Activated T-helper 17 cell treated with anti-CD3 and anti-CD28 coated beads, Interleukin-2, amount 50 U/mL, for 72 hours (primary cell): ENCODE data around the gene PTPRN2. TPM values are rescaled to one million over a fixed set of nuclear protein-coding genes. Genes with fewer than 3 reads are reported as not detected.

ENCODE experiments used
- ATAC-seq: fragments of 150-1000 bp; cut with Tn5 transposase; replicated peaks from 2 replicates; pipeline ENCODE4 v1.10.0; 2021; ENCODE audit warnings: mild to moderate bottlenecking, moderate library complexity
- H3K27ac Mint-ChIP-seq: one replicate; pipeline ENCODE4 v1.8.0; 2022; ENCODE audit warnings: mixed read lengths
- H3K27me3 Mint-ChIP-seq: one replicate; pipeline ENCODE4 v1.8.0; 2022; ENCODE audit warnings: mixed read lengths
- H3K36me3 Mint-ChIP-seq: one replicate; pipeline ENCODE4 v1.8.0; 2022; ENCODE audit warnings: low read depth, mild to moderate bottlenecking, mixed read lengths
- H3K4me1 Mint-ChIP-seq: one replicate; pipeline ENCODE4 v1.8.0; 2022; ENCODE audit warnings: mixed read lengths
- H3K4me3 Mint-ChIP-seq: one replicate; pipeline ENCODE4 v1.8.0; 2022; ENCODE audit warnings: mild to moderate bottlenecking, mixed read lengths
- H3K9me3 Mint-ChIP-seq: one replicate; pipeline ENCODE4 v1.8.0; 2022; ENCODE audit warnings: mixed read lengths
- total RNA-seq, 2 donors: library from RNA; stranded (reverse); gene quantifications; one replicate each; pipeline ENCODE4 v1.2.3, GENCODE V29; 2022

Gene PTPRN2
- total RNA-seq, 2 donors from 2014 or later: 0.48 to 1.4 TPM

DNA sequence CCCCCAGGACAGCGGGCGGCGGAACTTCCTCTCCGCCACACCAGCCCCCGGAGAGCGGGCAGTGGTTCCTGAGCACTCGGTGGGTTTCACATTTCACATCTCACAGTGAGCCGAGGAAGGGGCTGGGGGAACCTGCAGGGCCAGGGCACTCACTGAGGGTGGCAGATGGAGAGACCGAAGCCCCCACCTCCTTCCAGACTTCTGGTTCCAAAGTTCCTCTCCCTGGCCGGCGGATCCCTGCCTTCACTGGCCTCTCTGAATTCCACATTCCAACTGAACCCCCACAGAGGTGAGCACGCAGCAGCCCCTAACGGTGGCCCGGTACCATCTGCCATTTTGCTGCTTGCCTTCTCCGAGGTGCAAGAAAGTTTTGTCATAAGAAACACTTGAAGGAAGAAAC, 461.0 kb downstream of the PTPRN2 start:
- H3K27me3 Mint-ChIP-seq: no peaks in the 10 kb centered on the region
- no peaks in the 10 kb centered on the region for H3K36me3 Mint-ChIP-seq
- no peaks in the 10 kb centered on the region for H3K9me3 Mint-ChIP-seq
- no peak overlapping the region for H3K4me3 Mint-ChIP-seq
- no peak for ATAC-seq
- no peaks in the 10 kb centered on the region for H3K4me1 Mint-ChIP-seq
- no peak overlapping the region for H3K27ac Mint-ChIP-seq

GRCh38 chr7:158125721-158126120, 461.9 kb downstream of the PTPRN2 start:
- no peak for ATAC-seq
- no peaks in the 10 kb centered on the region for H3K36me3 Mint-ChIP-seq
- no peak overlapping the region for H3K4me3 Mint-ChIP-seq
- H3K9me3 Mint-ChIP-seq: no peaks in the 10 kb centered on the region
- H3K27me3 Mint-ChIP-seq: peaks cover 3% of the 10 kb centered on the region
- no peak overlapping the region for H3K27ac Mint-ChIP-seq
- no peaks in the 10 kb centered on the region for H3K4me1 Mint-ChIP-seq

GRCh38 chr7:158125091-158125490, 462.5 kb downstream of the PTPRN2 start:
- Mint-ChIP-seq H3K27me3 (peaks cover 3% of the 10 kb centered on the region), H3K27ac (no peak overlapping the region), H3K4me1 (no peaks in the 10 kb centered on the region), H3K9me3 (peaks cover under 1% of the 10 kb centered on the region), H3K36me3 (no peaks in the 10 kb centered on the region), H3K4me3 (no peak overlapping the region)
- ATAC-seq: no peak

- Mint-ChIP-seq H3K4me3 (no peak overlapping the region), H3K36me3 (no peaks in the 10 kb centered on the region), H3K9me3 (peaks cover 5% of the 10 kb centered on the region), H3K4me1 (no peaks in the 10 kb centered on the region), H3K27me3 (peaks cover 3% of the 10 kb centered on the region), H3K27ac (no peak overlapping the region)
- ATAC-seq: no peak
Observed at GRCh38 chr7:158124671-158125079, 462.9 kb downstream of the PTPRN2 start.

DNA sequence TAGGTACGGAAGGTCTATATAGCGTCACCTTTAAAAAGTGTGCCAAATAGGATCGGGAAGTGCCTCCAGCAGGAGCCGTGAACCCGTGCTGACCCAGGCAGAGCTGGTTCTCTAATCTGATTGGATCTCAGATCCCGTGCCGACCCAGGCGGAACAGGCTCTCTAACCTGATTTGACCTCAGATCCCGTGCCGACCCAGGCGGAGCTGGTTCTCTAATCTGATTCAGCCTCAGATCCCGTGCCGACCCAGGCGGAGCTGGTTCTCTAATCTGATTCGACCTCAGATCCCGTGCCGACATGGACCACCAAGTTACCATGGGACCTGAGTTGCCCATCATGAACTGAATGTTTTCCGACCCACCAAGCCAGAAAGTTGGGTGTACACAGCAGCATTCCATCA, 463.9 kb downstream of the PTPRN2 start:
- Mint-ChIP-seq H3K9me3 (peaks cover 11% of the 10 kb centered on the region), H3K27me3 (peaks cover 3% of the 10 kb centered on the region), H3K27ac (no peak overlapping the region), H3K4me3 (no peak overlapping the region), H3K36me3 (no peaks in the 10 kb centered on the region), H3K4me1 (no peaks in the 10 kb centered on the region)
- ATAC-seq: no peak

GRCh38 chr7:158123214-158123613, 464.4 kb downstream of the PTPRN2 start:
- H3K4me1 Mint-ChIP-seq: no peaks in the 10 kb centered on the region
- H3K4me3 Mint-ChIP-seq: no peak overlapping the region
- H3K27me3 Mint-ChIP-seq: peaks cover 3% of the 10 kb centered on the region
- peaks cover 11% of the 10 kb centered on the region for H3K9me3 Mint-ChIP-seq
- H3K27ac Mint-ChIP-seq: no peak overlapping the region
- H3K36me3 Mint-ChIP-seq: no peaks in the 10 kb centered on the region
- ATAC-seq: no peak

- Mint-ChIP-seq H3K36me3 (no peaks in the 10 kb centered on the region), H3K27me3 (peaks cover 3% of the 10 kb centered on the region), H3K9me3 (peaks cover 19% of the 10 kb centered on the region), H3K27ac (no peak overlapping the region), H3K4me1 (no peaks in the 10 kb centered on the region), H3K4me3 (no peak overlapping the region)
- no peak for ATAC-seq
Observed at GRCh38 chr7:158121441-158122045, 466.1 kb downstream of the PTPRN2 start.

- Mint-ChIP-seq H3K36me3 (no peaks in the 10 kb centered on the region), H3K4me1 (no peaks in the 10 kb centered on the region), H3K9me3 (peaks cover 19% of the 10 kb centered on the region), H3K27me3 (peaks cover 3% of the 10 kb centered on the region), H3K4me3 (no peak overlapping the region), H3K27ac (no peak overlapping the region)
- no peak for ATAC-seq
Observed at GRCh38 chr7:158120716-158121115, 466.9 kb downstream of the PTPRN2 start.

DNA sequence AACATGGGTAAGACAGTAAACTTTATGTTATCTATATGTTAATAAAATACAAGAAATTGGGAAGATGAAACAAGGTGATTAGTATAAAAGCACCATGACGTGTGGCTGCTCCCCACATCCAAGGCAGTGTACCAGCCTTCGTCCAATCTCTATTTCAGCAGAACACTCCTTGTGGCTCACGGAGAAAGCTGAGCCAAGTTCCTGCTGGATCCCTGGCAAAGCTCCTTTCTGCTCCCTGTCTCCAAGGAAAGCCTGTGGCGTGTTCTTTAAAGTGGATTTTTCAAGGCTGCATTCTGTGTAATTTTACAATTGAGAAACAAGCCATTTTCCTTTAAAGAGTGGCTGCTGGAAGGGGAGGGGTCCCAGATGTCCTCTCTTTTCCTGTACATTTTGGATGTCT, 467.3 kb downstream of the PTPRN2 start:
- Mint-ChIP-seq H3K36me3 (no peaks in the 10 kb centered on the region), H3K9me3 (peaks cover 19% of the 10 kb centered on the region), H3K27me3 (peaks cover 3% of the 10 kb centered on the region), H3K4me1 (no peaks in the 10 kb centered on the region), H3K27ac (no peak overlapping the region), H3K4me3 (no peak overlapping the region)
- no peak for ATAC-seq

- Mint-ChIP-seq H3K4me3 (no peak overlapping the region), H3K36me3 (no peaks in the 10 kb centered on the region)
Observed at GRCh38 chr7:158117341-158118222, 470.0 kb downstream of the PTPRN2 start.

GRCh38 chr7:158116235-158116634, 471.4 kb downstream of the PTPRN2 start:
- H3K9me3 Mint-ChIP-seq: peaks cover 36% of the 10 kb centered on the region
- no peak overlapping the region for H3K27ac Mint-ChIP-seq
- H3K27me3 Mint-ChIP-seq: no peaks in the 10 kb centered on the region
- no peak for ATAC-seq
- H3K36me3 Mint-ChIP-seq: no peaks in the 10 kb centered on the region
- no peaks in the 10 kb centered on the region for H3K4me1 Mint-ChIP-seq
- no peak overlapping the region for H3K4me3 Mint-ChIP-seq

More at GRCh38 chr7:158117341-158118222, 470.0 kb downstream of the PTPRN2 start:
- H3K4me1 Mint-ChIP-seq: no peaks in the 10 kb centered on the region
- H3K27ac Mint-ChIP-seq: no peak overlapping the region
- no peak for ATAC-seq
- peaks cover 3% of the 10 kb centered on the region for H3K27me3 Mint-ChIP-seq
- H3K9me3 Mint-ChIP-seq: peaks cover 36% of the 10 kb centered on the region

DNA sequence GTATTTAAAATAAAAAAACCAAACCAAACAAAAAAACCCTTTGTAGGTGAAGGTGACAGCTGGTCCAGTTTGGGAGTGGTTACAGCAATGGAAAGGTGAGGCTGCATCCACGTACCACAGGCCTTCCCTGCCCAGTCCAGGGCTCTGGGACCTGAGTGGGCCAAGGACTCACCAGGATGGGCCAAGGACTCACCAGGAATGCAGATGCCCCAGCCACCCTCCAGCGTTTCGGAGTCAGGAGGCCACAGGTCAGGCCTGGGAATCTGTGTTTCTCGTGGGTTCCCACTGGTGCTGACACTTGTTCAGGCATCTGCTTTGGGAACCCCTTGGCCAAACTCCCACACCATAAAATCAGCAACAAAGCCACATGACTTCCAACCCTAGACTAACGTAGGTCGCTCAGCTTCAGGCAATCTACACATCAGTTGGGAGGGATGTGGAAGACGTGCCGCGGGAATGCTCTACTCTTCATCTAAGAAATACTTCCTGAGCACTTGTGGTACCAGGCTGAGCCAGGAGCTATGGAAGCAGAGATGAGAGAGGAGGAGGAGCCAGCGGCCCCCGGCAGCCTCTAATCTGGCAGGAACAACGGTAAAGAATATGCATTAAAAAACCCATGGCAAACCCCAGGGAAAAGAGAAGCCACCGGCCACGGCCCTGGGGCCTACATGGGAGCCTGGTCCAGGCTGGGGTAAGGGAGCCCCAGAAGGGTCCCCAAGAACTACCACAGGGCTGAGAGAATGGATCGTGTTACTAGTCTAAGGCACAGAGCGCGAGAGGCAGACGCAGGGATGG, 473.4 kb downstream of the PTPRN2 start:
- Mint-ChIP-seq H3K27ac (no peak overlapping the region), H3K9me3 (peaks cover 32% of the 10 kb centered on the region), H3K4me1 (no peaks in the 10 kb centered on the region), H3K36me3 (no peaks in the 10 kb centered on the region), H3K27me3 (peaks cover 5% of the 10 kb centered on the region), H3K4me3 (no peak overlapping the region)
- no peak for ATAC-seq

DNA sequence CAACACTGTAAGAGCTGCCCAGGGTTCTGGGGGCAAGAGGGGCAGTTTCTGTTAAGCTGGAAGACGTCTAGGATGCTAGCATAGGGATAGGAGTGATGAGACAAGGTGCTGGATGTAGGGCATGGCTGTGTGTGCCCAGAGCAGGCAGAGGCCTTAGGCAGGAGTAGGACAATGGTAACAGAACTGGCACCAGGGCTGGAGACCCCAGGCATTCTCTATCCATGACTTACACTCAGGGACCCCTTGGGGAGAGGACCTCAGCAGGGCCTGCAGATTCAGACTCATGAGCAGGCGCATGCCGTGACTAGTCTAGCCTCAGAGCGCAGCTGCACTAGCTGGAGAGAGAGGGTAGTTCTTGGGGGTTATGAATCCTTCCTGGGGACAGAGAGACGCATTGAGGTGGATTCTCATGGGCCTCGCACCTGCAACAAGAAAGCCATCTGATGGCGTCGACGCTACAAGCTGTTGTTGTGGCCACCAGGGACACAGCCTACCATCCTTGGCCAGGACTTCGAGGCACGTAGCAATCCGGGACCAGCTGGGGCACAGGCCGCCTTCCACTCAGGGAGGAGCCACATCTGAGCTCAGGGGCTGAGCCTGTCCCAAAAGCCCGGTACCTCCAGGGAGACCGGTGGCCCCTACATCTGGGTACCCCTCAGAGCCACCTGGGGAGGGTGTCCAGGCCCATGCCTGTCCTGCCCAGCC, 474.1 kb downstream of the PTPRN2 start:
- Mint-ChIP-seq H3K9me3 (peaks cover 35% of the 10 kb centered on the region), H3K4me3 (no peak overlapping the region), H3K36me3 (no peaks in the 10 kb centered on the region)

More for the DNA sequence above, 474.1 kb downstream of the PTPRN2 start:
- peaks cover 5% of the 10 kb centered on the region for H3K27me3 Mint-ChIP-seq
- no peak overlapping the region for H3K27ac Mint-ChIP-seq
- no peak for ATAC-seq
- H3K4me1 Mint-ChIP-seq: no peaks in the 10 kb centered on the region
